ENCODE results near the gene ALCAM. TPM values are rescaled to one million over a fixed set of nuclear protein-coding genes. Genes with fewer than 3 reads are reported as not detected.

Gene ALCAM
- polyA plus RNA-seq, 1 donor, result 12.1 TPM

- no peak for DNase-seq
These were observed 167.3 kb downstream of the ALCAM start for GRCh38 chr3:105533960-105534359.

- no peak for DNase-seq
These were observed 167.8 kb downstream of the ALCAM start for GRCh38 chr3:105534491-105534890.

GRCh38 chr3:105537371-105538080, 170.8 kb downstream of the ALCAM start:
- no peak for DNase-seq

GRCh38 chr3:105538483-105538882, 171.8 kb downstream of the ALCAM start:
- DNase-seq, result no peak

GRCh38 chr3:105539897-105540296, 173.2 kb downstream of the ALCAM start:
- DNase-seq, result no peak

GRCh38 chr3:105542282-105543019, 175.7 kb downstream of the ALCAM start:
- no peak for DNase-seq

- no peak for DNase-seq
These were observed 178.3 kb downstream of the ALCAM start for GRCh38 chr3:105545051-105545450.

GRCh38 chr3:105553851-105554250, 187.1 kb downstream of the ALCAM start:
- DNase-seq, result no peak

- no peak for DNase-seq
These were observed 188.5 kb downstream of the ALCAM start for GRCh38 chr3:105555206-105555605.

- no peak for DNase-seq
These were observed 193.1 kb downstream of the ALCAM start for GRCh38 chr3:105559856-105560255.

GRCh38 chr3:105561876-105562275, 195.2 kb downstream of the ALCAM start:
- DNase-seq, result no peak

- DNase-seq, result no peak
These were observed 198.0 kb downstream of the ALCAM start for GRCh38 chr3:105564546-105565288.

GRCh38 chr3:105571005-105571404, 204.3 kb downstream of the ALCAM start:
- DNase-seq, result no peak

GRCh38 chr3:105572501-105572900, 205.8 kb downstream of the ALCAM start:
- DNase-seq, result no peak

- no peak for DNase-seq
These were observed 212.7 kb downstream of the ALCAM start for GRCh38 chr3:105579439-105579838.

GRCh38 chr3:105580296-105580965, 213.7 kb downstream of the ALCAM start:
- no peak for DNase-seq

- no peak for DNase-seq
These were observed 215.3 kb downstream of the ALCAM start for GRCh38 chr3:105582015-105582414.

GRCh38 chr3:105584003-105584790, 217.5 kb downstream of the ALCAM start:
- DNase-seq, result no peak

- no peak for DNase-seq
These were observed 226.6 kb downstream of the ALCAM start for GRCh38 chr3:105593315-105593714.

GRCh38 chr3:105594219-105594618, 227.5 kb downstream of the ALCAM start:
- no peak for DNase-seq

GRCh38 chr3:105598042-105598796, 231.5 kb downstream of the ALCAM start:
- no peak for DNase-seq
